ENCODE results near the gene CCSER1. TPM values are rescaled to one million over a fixed set of nuclear protein-coding genes. Genes with fewer than 3 reads are reported as not detected.

CCSER1 gene
- total RNA-seq, 3 donors from 2014 or later (not counting 1 experiment from before 2014, with no cell fraction given) = 0.87 to 1.1 (median 1.1) TPM

DNA sequence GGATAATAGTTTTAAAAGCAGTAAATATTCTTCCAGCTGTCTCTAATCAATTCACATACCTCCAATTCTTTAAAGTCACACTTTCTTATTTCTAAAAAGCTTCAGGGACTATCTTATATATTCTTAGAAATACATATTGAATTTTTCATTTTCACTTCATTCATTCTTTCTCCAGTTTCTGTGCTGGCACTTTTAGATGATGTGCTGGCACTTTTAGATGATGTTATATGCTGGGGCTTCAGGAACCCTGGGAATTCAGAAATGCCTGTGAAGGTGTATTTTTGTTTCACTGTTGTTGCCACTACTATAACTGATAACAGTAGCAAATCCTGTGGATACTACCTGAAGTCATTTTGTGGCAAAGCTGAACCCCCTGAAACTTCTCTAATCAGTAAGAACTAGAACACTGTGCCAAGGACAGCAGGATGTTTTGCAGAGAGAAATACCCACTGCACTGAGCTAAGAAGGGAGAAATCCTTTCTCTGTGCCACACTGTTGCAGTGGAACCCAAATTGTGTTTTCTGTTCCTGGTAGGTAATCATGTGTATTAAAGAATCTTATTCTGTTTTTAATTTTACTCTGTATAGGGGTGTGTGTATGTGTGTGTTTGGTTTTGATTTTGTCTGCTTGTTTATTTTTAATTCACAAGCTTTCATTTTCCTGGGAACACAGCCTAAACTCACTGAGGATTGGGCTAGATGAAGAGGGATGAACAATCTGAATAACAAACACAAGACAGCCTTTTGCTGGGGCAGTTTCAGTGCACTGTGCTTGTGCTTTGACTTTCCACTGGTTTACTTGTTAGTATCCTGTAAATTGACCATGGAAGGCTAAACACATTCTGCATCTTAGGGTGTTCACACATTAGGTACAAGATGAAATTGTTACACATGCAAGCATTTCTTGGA lies 898.3 kb downstream of the CCSER1 start:
- H3K27me3 Mint-ChIP-seq (ENCODE audit: low read depth in 2 of 2) = no peaks in the 10 kb centered on the region
- no peaks in the 10 kb centered on the region for H3K9me3 ChIP-seq (ENCODE audit: control insufficient read depth, insufficient read depth, low read length)
- DNase-seq (no peak), ATAC-seq (no peak)
- H3K27ac Mint-ChIP-seq = no peak overlapping the region
- peaks cover 2 to 3% of the 10 kb centered on the region in 2 donors for H3K9me3 Mint-ChIP-seq
- H3K27me3 ChIP-seq (ENCODE audit: control insufficient read depth, insufficient read depth, low read length) = no peaks in the 10 kb centered on the region
- H3K4me3 Mint-ChIP-seq = no peak overlapping the region
- no peak overlapping the region for H3K4me3 ChIP-seq (ENCODE audit: low read length)
- H3K36me3 Mint-ChIP-seq = no peaks in the 10 kb centered on the region
- TF ChIP-seq CTCF (IDR thresholded peaks at IDR 0.05) = no peak
- no peaks in the 10 kb centered on the region for H3K36me3 ChIP-seq (ENCODE audit: control insufficient read depth, insufficient read depth, low read length)
- intact Hi-C loops (cut with micrococcal nuclease) = no loop called here
- H3K4me1 ChIP-seq (ENCODE audit: control insufficient read depth, insufficient read depth, low read length) = no peaks in the 10 kb centered on the region
- no peaks in the 10 kb centered on the region for H3K4me1 Mint-ChIP-seq
- H3K27ac ChIP-seq (ENCODE audit: low read length) = no peak overlapping the region

DNA sequence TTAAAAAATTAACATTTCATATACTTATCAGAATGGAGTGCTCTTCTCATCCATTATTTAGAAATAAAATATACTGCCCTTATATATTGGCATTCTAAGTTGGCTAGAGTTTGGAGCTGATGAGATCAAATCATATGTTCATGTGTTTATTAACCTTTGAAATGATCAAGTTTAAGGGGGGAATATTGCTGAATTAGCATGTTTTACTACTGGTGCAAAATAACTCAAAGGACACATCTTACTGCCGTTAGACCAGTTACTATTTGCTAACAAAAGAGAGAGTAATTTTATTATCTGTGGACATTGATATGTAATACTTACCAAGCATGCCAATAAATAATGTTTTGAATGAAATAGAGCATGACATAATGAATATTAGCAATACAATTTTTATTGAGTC lies 901.0 kb downstream of the CCSER1 start:
- Histone ChIP-seq H3K27me3 (ENCODE audit: control insufficient read depth, insufficient read depth, low read length) (no peaks in the 10 kb centered on the region), H3K9me3 (ENCODE audit: control insufficient read depth, insufficient read depth, low read length) (no peaks in the 10 kb centered on the region), H3K4me1 (ENCODE audit: control insufficient read depth, insufficient read depth, low read length) (no peaks in the 10 kb centered on the region), H3K4me3 (ENCODE audit: low read length) (no peak overlapping the region), H3K27ac (ENCODE audit: low read length) (no peak overlapping the region), H3K36me3 (ENCODE audit: control insufficient read depth, insufficient read depth, low read length) (no peaks in the 10 kb centered on the region)
- intact Hi-C loops (cut with micrococcal nuclease) = no loop called here
- Mint-ChIP-seq H3K27me3 (ENCODE audit: low read depth in 2 of 2) (no peaks in the 10 kb centered on the region), H3K27ac (no peak overlapping the region), H3K9me3 (peaks cover 4 to 7% of the 10 kb centered on the region in 2 donors), H3K36me3 (no peaks in the 10 kb centered on the region), H3K4me1 (no peaks in the 10 kb centered on the region), H3K4me3 (no peak overlapping the region)
- no CpG with 5 or more reads among the region's 1 CpG for WGBS (ENCODE audit: insufficient coverage)
- no peak for TF ChIP-seq CTCF (IDR thresholded peaks at IDR 0.05)
- no peak for ATAC-seq
- no peak for DNase-seq

GRCh38 chr4:91031761-91032160 lies 904.6 kb downstream of the CCSER1 start:
- TF ChIP-seq CTCF (IDR thresholded peaks at IDR 0.05) = no peak
- H3K36me3 Mint-ChIP-seq = no peaks in the 10 kb centered on the region
- no peaks in the 10 kb centered on the region for H3K4me1 Mint-ChIP-seq
- Histone ChIP-seq H3K36me3 (ENCODE audit: control insufficient read depth, insufficient read depth, low read length) (no peaks in the 10 kb centered on the region), H3K9me3 (ENCODE audit: control insufficient read depth, insufficient read depth, low read length) (no peaks in the 10 kb centered on the region), H3K4me3 (ENCODE audit: low read length) (no peak overlapping the region), H3K4me1 (ENCODE audit: control insufficient read depth, insufficient read depth, low read length) (no peaks in the 10 kb centered on the region), H3K27ac (ENCODE audit: low read length) (no peak overlapping the region), H3K27me3 (ENCODE audit: control insufficient read depth, insufficient read depth, low read length) (no peaks in the 10 kb centered on the region)
- H3K4me3 Mint-ChIP-seq = no peak overlapping the region
- peaks cover 6% of the 10 kb centered on the region in 2 donors for H3K9me3 Mint-ChIP-seq
- H3K27me3 Mint-ChIP-seq (ENCODE audit: low read depth in 2 of 2) = no peaks in the 10 kb centered on the region
- no peak overlapping the region for H3K27ac Mint-ChIP-seq
- DNase-seq (no peak), ATAC-seq (no peak)
- intact Hi-C loops (cut with micrococcal nuclease) = no loop called here
